ENCODE data around the gene PLCB4. TPM values are rescaled to one million over a fixed set of nuclear protein-coding genes. Genes with fewer than 3 reads are reported as not detected.

The PLCB4 gene
- total and polyA plus RNA-seq, 4 donors, result 1.5 to 26.2 (median 10.8) TPM

DNA sequence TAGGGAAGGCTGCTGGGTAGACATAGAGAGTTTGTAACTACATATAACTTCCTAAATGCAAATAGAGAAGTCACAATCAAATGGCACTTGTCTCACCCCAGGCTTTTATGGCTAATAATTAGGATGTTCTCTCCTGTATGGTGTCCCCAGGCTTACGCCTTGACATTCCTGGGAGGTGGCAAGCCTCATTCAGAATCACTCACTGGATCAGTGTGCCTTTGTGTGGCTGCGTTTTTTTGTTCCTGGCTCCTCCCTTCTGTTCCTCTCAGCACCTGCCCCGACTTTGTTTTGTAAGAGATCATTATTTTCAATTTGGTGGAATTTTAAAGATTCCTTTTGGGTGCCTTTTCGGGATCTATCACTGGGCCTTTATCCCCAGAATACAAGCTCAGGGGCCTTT is 451.2 kb downstream of the PLCB4 start:
- ATAC-seq (ENCODE audit: low FRiP score) (no peak), DNase-seq (no peak)
- no peaks in the 10 kb centered on the region for H3K36me3 ChIP-seq (ENCODE audit: control insufficient read depth in 1 of 2, insufficient read depth in 2 of 2, low read length in 1 of 2)
- intact Hi-C loops (cut with DNase I), result no loop called here
- H3K4me1 ChIP-seq (ENCODE audit: control insufficient read depth in 1 of 2, insufficient read depth in 2 of 2, low read length in 2 of 2), result no peaks in the 10 kb centered on the region
- H3K27ac ChIP-seq (ENCODE audit: low read depth in 1 of 2, low read length in 2 of 2), result no peak overlapping the region
- no peak overlapping the region for H3K4me3 ChIP-seq (ENCODE audit: low read length in 2 of 2)
- H3K9me3 ChIP-seq (ENCODE audit: control insufficient read depth, low read length), result no peaks in the 10 kb centered on the region
- H3K27me3 ChIP-seq (ENCODE audit: control insufficient read depth in 1 of 2, insufficient read depth in 2 of 2, low read length in 1 of 2), result no peaks in the 10 kb centered on the region
- WGBS, 2 donors, result 91 to 94% methylated on average over 4 of the region's 4 CpGs

DNA sequence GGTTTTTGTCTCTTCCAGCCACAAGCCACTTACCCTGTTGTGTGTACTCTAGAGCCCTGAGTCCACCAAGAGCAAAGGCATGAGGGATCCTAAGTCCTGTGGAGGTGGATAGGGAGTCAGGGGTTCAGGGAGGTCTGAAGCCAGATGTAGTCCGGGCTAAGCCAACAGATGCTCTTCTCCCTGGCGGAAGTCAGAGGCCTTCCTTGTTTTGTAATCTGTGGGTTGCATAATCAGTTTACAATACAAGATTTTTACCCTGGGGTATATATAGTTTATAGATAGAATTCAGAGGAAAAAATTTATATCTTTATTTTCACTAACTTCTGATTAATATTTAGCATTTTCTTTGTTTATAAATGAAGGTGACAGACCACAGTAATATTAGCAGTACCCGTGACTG is 454.7 kb downstream of the PLCB4 start:
- intact Hi-C loops (cut with DNase I), result no loop called here
- 79 to 80% methylated on average over 3 of the region's 3 CpGs for WGBS, 2 donors
- H3K27ac ChIP-seq (ENCODE audit: low read depth in 1 of 2, low read length in 2 of 2), result no peak overlapping the region
- H3K4me3 ChIP-seq (ENCODE audit: low read length in 2 of 2), result no peak overlapping the region
- H3K4me1 ChIP-seq (ENCODE audit: control insufficient read depth in 1 of 2, insufficient read depth in 2 of 2, low read length in 2 of 2), result no peaks in the 10 kb centered on the region
- no peaks in the 10 kb centered on the region for H3K9me3 ChIP-seq (ENCODE audit: control insufficient read depth, low read length)
- DNase-seq (no peak), ATAC-seq (ENCODE audit: low FRiP score) (no peak)
- H3K27me3 ChIP-seq (ENCODE audit: control insufficient read depth in 1 of 2, insufficient read depth in 2 of 2, low read length in 1 of 2), result peaks cover 0 to 2% of the 10 kb centered on the region in 2 donors
- H3K36me3 ChIP-seq (ENCODE audit: control insufficient read depth in 1 of 2, insufficient read depth in 2 of 2, low read length in 1 of 2), result no peaks in the 10 kb centered on the region

Measured in aorta (tissue), 5 donors.